Activated T-helper 17 cell treated with anti-CD3 and anti-CD28 coated beads, Interleukin-2, amount 50 U/mL, for 72 hours (primary cell): ENCODE results near the gene TCHP. TPM values are rescaled to one million over a fixed set of nuclear protein-coding genes. Genes with fewer than 3 reads are reported as not detected.

Experiments used
- ATAC-seq: fragments of 150-1000 bp; cut with Tn5 transposase; replicated peaks from 2 replicates; pipeline ENCODE4 v1.10.0; 2021; ENCODE audit warnings: mild to moderate bottlenecking, moderate library complexity
- H3K27ac Mint-ChIP-seq: one replicate; pipeline ENCODE4 v1.8.0; 2022; ENCODE audit warnings: mixed read lengths
- H3K27me3 Mint-ChIP-seq: one replicate; pipeline ENCODE4 v1.8.0; 2022; ENCODE audit warnings: mixed read lengths
- H3K36me3 Mint-ChIP-seq: one replicate; pipeline ENCODE4 v1.8.0; 2022; ENCODE audit warnings: low read depth, mild to moderate bottlenecking, mixed read lengths
- H3K4me1 Mint-ChIP-seq: one replicate; pipeline ENCODE4 v1.8.0; 2022; ENCODE audit warnings: mixed read lengths
- H3K4me3 Mint-ChIP-seq: one replicate; pipeline ENCODE4 v1.8.0; 2022; ENCODE audit warnings: mild to moderate bottlenecking, mixed read lengths
- H3K9me3 Mint-ChIP-seq: one replicate; pipeline ENCODE4 v1.8.0; 2022; ENCODE audit warnings: mixed read lengths
- total RNA-seq, 2 donors: library from RNA; stranded (reverse); gene quantifications; one replicate each; pipeline ENCODE4 v1.2.3, GENCODE V29; 2022

TCHP gene
- total RNA-seq, 2 donors from 2014 or later = 9.8 to 20.2 TPM

- peaks cover 29% of the 10 kb centered on the region for H3K4me1 Mint-ChIP-seq
- no peak for ATAC-seq
- no peaks in the 10 kb centered on the region for H3K27me3 Mint-ChIP-seq
- H3K9me3 Mint-ChIP-seq = no peaks in the 10 kb centered on the region
- H3K36me3 Mint-ChIP-seq = peaks cover 19% of the 10 kb centered on the region
- H3K4me3 Mint-ChIP-seq = no peak overlapping the region
- H3K27ac Mint-ChIP-seq = no peak overlapping the region
Observed at GRCh38 chr12:109873653-109874052, 26.4 kb upstream of the TCHP start.

GRCh38 chr12:109875572-109876131, 24.4 kb upstream of the TCHP start:
- no peak for ATAC-seq
- H3K27ac Mint-ChIP-seq = peak overlapping the region; percentile 65
- no peaks in the 10 kb centered on the region for H3K9me3 Mint-ChIP-seq
- H3K27me3 Mint-ChIP-seq = no peaks in the 10 kb centered on the region
- H3K4me1 Mint-ChIP-seq = peaks cover 26% of the 10 kb centered on the region
- no peak overlapping the region for H3K4me3 Mint-ChIP-seq
- H3K36me3 Mint-ChIP-seq = peaks cover 15% of the 10 kb centered on the region

DNA sequence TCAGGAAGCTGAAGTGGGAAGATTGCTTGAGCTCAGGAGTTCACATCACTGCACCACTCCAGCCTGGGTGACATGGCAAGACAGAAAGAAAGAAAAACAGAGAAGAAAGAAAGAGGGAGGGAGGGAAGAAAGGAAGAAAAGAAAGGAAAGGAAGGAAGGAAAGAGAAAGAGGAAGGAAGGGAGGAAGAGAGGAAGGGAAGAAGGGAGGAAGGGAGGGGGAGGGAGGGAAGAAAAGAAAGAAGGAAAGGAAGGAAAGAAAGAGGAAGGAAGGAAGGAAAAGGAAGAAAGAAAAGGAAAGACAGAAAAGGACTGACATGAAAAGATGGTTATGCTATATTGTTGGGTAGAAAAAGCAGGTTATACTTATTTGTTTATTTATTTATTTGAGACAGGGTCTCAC, 23.7 kb upstream of the TCHP start:
- Mint-ChIP-seq H3K9me3 (no peaks in the 10 kb centered on the region), H3K4me1 (peaks cover 29% of the 10 kb centered on the region), H3K27ac (peak overlapping the region; percentile 65), H3K36me3 (peaks cover 11% of the 10 kb centered on the region), H3K4me3 (no peak overlapping the region), H3K27me3 (no peaks in the 10 kb centered on the region)
- no peak for ATAC-seq

DNA sequence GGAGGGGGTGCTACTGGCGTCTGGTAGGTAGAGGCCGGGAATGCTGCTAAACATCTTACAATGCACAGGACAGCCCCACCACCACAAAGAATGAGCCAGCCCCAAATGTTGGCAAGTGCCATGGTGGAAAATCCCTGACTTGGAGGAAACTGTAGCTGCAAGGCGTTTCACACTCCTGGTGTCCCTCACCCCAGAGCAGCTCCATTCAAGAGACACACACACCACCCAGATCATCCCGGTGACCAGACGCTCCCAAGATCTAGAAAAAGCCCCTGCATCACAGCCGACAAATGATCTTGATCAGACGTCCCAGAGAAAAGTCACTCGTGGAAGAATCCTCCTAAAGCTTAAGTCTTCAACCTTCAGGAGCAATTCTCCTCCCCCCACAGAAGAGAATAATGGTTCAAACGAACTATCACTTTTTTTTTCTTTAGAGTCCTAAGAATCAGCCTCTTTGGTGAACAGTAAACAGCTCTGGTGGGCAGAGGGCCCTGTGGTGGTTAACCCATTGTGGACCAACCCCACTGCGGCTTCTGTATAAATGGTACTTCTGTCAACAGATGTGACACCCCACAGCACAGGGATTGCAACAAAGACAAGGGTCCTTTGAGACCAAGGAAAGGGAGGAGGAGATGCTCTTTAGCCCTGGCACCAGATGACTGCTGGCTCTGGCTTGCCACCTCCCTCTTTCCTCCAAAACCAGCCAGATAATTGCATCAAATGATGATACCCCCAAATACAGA, 22.4 kb upstream of the TCHP start:
- Mint-ChIP-seq H3K27ac (peak overlapping the region; percentile 32), H3K36me3 (peaks cover 3% of the 10 kb centered on the region), H3K27me3 (no peaks in the 10 kb centered on the region), H3K4me1 (peaks cover 27% of the 10 kb centered on the region), H3K9me3 (no peaks in the 10 kb centered on the region), H3K4me3 (peak overlapping the region; percentile 94)
- no peak for ATAC-seq

GRCh38 chr12:109878247-109878625, 21.8 kb upstream of the TCHP start:
- Mint-ChIP-seq H3K9me3 (no peaks in the 10 kb centered on the region), H3K36me3 (no peaks in the 10 kb centered on the region), H3K4me3 (peak overlapping the region; percentile 94), H3K4me1 (peaks cover 27% of the 10 kb centered on the region), H3K27me3 (no peaks in the 10 kb centered on the region), H3K27ac (no peak overlapping the region)
- ATAC-seq = no peak

GRCh38 chr12:109878749-109879148, 21.3 kb upstream of the TCHP start:
- Mint-ChIP-seq H3K27ac (no peak overlapping the region), H3K4me3 (peak overlapping the region; percentile 94), H3K36me3 (no peaks in the 10 kb centered on the region), H3K4me1 (peaks cover 27% of the 10 kb centered on the region), H3K9me3 (no peaks in the 10 kb centered on the region), H3K27me3 (no peaks in the 10 kb centered on the region)
- no peak for ATAC-seq

DNA sequence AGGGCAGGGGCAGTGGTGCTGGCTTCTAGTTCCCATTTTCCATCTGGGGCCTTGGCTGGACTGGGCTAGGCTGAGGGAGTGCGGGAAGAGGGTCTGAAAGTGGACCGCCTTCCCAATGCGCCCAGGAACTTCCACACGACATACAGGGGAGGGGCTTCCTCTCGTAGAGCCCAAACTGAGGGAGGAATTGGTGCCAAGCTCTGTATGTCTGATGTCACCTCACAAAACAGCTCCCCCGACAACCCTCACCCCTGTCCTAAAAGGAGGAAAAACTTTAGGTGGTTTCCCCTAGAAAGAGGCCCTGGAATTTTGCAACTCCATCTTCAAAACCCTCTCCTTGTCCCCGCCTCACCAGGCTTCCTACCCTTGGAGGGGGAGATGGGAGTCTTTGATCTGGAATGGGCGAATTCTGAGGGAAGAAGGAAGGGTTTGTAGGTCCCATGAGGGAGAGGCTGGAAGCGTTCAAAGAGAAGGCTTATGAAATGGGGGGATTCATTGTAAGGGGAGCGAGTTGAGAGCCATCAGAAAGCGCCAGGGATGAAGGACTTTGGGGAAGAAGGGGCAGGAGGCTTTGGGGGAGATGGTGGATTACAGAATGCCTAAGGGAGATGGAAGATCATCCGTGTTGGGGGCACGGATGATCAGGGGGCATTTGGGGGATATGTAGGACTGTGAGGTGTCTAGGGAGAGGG, 20.6 kb upstream of the TCHP start:
- Mint-ChIP-seq H3K4me1 (peaks cover 27% of the 10 kb centered on the region), H3K27ac (peak overlapping the region; percentile 95), H3K4me3 (peak overlapping the region; percentile 94), H3K36me3 (no peaks in the 10 kb centered on the region), H3K9me3 (no peaks in the 10 kb centered on the region), H3K27me3 (no peaks in the 10 kb centered on the region)
- ATAC-seq = no peak

DNA sequence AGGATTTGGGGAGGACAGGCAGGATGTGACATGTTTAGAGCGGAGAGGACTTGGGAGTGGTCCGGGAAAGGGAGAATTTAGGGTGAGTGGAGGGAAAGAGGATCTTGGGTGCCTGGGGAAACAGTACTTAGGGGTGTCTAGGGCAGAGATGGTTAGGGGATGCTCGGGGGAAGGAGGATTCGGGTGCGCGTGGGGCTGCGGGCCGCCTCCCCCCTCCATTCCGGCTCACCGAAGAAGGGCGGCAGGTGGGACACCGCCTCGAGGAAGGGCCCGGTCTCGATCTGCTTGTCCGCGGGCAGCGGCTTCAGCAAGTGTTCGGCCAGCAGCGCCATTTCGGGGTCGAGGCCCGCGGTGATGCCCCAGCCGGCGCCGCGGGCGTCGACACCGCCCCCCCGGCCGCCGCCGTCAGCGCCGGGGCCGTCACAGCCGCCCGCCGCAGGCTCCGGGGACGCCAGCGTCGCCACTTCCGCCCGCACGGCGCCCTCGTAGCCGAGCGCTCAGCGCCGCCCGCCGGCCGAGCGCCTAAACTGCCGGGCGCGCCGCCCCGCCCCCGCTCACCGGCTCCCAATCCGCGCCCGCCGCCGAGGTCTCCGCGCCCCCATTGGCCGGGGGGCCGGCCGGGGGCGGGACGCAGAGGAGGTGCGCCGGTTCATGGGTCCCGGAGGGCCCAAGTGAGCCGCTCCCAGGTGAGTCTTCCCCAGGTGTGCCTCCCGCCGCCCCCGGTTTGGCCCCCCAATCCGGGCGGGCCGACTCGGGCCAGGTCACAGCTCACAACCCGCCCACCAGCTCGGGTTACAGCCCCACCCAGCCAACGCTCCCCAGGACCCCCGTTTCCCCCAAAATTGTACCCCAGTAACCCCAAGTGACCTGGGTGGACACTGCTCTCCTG, 19.8 kb upstream of the TCHP start, which contains the start of gene GLTP:
Gene GLTP (minus strand): TSS at position 499 of the 889 bp plus-strand sequence. CDS start 167 bp downstream, at position 332.
- Mint-ChIP-seq H3K4me1 (peaks cover 22% of the 10 kb centered on the region), H3K9me3 (no peaks in the 10 kb centered on the region), H3K27me3 (no peaks in the 10 kb centered on the region), H3K4me3 (peak within 1 kb of the TSS; percentile 94), H3K27ac (peak within 1 kb of the TSS; percentile 95), H3K36me3 (no peaks in the 10 kb centered on the region)
- ATAC-seq = peak; percentile 95

- Mint-ChIP-seq H3K4me3 (peak overlapping the region; percentile 94), H3K27ac (peak overlapping the region; percentile 77), H3K4me1 (peaks cover 17% of the 10 kb centered on the region), H3K9me3 (no peaks in the 10 kb centered on the region), H3K36me3 (no peaks in the 10 kb centered on the region), H3K27me3 (no peaks in the 10 kb centered on the region)
- no peak for ATAC-seq
Observed at GRCh38 chr12:109880938-109881337, 19.1 kb upstream of the TCHP start.

DNA sequence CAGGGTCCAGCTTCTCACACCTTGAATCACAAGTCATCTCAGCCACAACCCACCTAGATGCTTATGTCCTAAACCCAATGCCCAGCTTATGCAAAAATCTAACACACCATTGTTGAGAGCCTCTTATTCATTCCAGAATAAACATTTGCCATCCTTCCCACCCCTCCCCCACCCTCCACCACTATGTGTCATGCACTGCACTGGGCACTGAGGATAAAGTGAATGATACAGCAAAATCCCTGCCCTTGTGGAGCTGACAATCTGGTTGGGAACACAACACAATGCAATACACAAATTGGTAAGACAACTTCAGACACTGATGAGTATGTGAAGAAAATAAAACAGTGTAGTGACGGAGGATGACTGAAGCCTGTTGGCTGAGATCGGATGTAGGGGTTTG, 18.3 kb upstream of the TCHP start:
- H3K36me3 Mint-ChIP-seq = no peaks in the 10 kb centered on the region
- H3K4me1 Mint-ChIP-seq = peaks cover 11% of the 10 kb centered on the region
- H3K4me3 Mint-ChIP-seq = peak overlapping the region; percentile 94
- H3K27me3 Mint-ChIP-seq = no peaks in the 10 kb centered on the region
- no peak overlapping the region for H3K27ac Mint-ChIP-seq
- H3K9me3 Mint-ChIP-seq = no peaks in the 10 kb centered on the region
- ATAC-seq = no peak

GRCh38 chr12:109883461-109883860, 16.6 kb upstream of the TCHP start:
- Mint-ChIP-seq H3K4me1 (peaks cover 16% of the 10 kb centered on the region), H3K9me3 (no peaks in the 10 kb centered on the region)

DNA sequence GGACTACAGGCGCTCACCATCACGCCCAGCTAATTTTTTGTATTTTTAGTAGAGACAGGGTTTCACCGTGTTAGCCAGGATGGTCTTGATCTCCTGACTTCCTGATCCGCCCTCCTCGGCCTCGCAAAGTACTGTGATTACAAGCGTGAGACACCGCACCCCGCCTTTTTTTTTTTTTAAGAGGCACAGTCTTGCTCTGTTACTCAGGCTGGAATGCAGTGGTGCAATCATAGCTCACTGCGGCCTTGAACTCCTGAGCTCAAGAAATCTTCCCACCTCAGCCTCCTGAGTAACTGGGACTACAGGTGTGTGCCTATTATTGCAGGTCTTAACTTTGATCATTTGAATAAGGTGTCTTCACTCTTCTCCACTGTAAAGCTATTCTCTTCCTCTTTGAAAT, 14.5 kb upstream of the TCHP start:
- Mint-ChIP-seq H3K27me3 (no peaks in the 10 kb centered on the region), H3K27ac (no peak overlapping the region), H3K9me3 (no peaks in the 10 kb centered on the region), H3K4me1 (peaks cover 21% of the 10 kb centered on the region), H3K4me3 (no peak overlapping the region), H3K36me3 (no peaks in the 10 kb centered on the region)
- no peak for ATAC-seq

More at GRCh38 chr12:109883461-109883860, 16.6 kb upstream of the TCHP start:
- H3K27ac Mint-ChIP-seq = no peak overlapping the region
- H3K4me3 Mint-ChIP-seq = no peak overlapping the region
- no peak for ATAC-seq
- H3K36me3 Mint-ChIP-seq = no peaks in the 10 kb centered on the region
- H3K27me3 Mint-ChIP-seq = no peaks in the 10 kb centered on the region

GRCh38 chr12:109888179-109889020, 11.7 kb upstream of the TCHP start:
- peaks cover 14% of the 10 kb centered on the region for H3K4me1 Mint-ChIP-seq
- no peaks in the 10 kb centered on the region for H3K9me3 Mint-ChIP-seq
- H3K36me3 Mint-ChIP-seq = no peaks in the 10 kb centered on the region
- peak; percentile 87 for ATAC-seq
- H3K4me3 Mint-ChIP-seq = peak overlapping the region; percentile 85
- H3K27ac Mint-ChIP-seq = peak overlapping the region; percentile 96
- H3K27me3 Mint-ChIP-seq = no peaks in the 10 kb centered on the region
